AG10803 (cell line): Measurements from ENCODE around the gene KLF2.

Experiments
- DNase-seq: peaks from one replicate; pipeline ENCODE4 v3.0.0; 2010; ENCODE audit warnings: low read depth
- H3K4me3 ChIP-seq: 2 replicates; pipeline ENCODE4 v1.5.1; 2011; ENCODE audit warnings: mild to moderate bottlenecking, low read length, control low read depth
- TF ChIP-seq, protein P1 (sequence below): conservative IDR thresholded peaks from 2 replicates; pipeline ENCODE4 v1.5.1; 2011; ENCODE audit warnings: mild to moderate bottlenecking, low read length, control low read depth, inconsistent platforms

KLF2 gene

DNA sequence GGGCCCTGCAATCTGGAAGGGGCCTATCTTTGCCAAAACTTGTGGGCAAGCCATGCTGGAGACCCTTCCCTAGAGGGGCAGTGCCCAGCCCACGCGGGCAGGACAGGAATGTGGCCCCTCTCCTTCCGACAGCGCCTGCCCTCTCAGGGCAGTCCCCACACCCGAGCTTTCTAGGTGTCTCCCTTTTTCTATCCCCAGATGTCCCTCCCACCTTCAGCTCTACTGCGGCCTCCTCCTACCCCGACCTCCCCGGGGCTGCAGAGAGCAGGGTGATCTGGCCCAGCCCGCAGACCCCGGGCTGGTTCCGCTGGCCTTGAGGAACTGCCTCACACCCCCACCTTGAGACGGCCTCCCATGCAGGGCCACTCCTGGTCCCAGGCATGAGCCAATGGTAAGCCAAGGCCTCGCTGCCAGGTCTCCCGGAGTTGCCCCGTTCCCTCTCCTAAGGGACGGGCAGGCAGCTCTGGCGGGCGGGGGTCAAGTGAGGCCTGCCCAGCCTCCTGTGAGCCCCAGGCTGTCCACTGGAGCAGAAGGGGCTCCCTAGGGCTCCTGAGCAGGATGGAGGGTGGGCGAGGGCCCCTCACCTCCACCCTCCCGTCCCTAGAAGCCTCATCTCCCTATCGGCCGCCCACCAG is 39.7 kb downstream of the KLF2 start:
- H3K4me3 ChIP-seq, result no peak overlapping the region
- DNase-seq, result no peak
- TF ChIP-seq, protein P1, sequence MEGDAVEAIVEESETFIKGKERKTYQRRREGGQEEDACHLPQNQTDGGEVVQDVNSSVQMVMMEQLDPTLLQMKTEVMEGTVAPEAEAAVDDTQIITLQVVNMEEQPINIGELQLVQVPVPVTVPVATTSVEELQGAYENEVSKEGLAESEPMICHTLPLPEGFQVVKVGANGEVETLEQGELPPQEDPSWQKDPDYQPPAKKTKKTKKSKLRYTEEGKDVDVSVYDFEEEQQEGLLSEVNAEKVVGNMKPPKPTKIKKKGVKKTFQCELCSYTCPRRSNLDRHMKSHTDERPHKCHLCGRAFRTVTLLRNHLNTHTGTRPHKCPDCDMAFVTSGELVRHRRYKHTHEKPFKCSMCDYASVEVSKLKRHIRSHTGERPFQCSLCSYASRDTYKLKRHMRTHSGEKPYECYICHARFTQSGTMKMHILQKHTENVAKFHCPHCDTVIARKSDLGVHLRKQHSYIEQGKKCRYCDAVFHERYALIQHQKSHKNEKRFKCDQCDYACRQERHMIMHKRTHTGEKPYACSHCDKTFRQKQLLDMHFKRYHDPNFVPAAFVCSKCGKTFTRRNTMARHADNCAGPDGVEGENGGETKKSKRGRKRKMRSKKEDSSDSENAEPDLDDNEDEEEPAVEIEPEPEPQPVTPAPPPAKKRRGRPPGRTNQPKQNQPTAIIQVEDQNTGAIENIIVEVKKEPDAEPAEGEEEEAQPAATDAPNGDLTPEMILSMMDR, result no peak

DNA sequence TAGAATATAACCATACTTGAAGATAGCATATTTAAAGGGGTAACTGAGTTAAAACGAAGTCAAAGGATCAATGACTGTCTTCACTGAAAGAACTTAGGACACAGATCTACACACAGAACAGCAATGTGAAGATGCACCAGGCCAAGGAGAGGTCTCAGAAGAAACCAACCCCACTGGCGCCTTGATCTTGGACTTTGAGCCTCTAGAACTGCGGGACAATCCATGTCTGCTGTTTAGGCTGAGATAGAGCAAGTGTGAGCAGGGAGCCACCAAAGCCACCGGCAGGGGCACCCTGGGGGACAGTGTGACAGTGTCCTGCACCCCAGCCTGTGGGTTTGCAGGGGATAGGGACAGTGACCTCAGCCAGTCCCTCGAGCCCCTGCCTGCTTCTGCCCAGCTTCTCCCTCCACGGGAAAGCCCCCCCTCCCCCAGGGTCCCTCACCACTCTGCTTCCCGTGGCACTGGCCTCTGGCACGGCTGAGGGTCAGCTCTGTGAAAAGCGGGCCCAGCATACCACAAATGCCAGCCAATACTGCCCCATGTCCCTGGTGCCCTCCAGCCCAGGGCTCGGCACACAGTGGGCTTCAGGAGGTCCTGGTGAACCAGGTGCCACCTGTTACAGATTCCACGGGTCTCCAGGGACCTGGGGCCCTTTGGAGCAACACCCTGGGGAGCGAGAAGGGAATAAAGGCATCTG is 40.8 kb downstream of the KLF2 start:
- DNase-seq, result no peak
- TF ChIP-seq, protein P1, result no peak
- no peak overlapping the region for H3K4me3 ChIP-seq

- no peak for DNase-seq
- H3K4me3 ChIP-seq, result no peak overlapping the region
- TF ChIP-seq, protein P1, result no peak
Observed at GRCh38 chr19:16366056-16366432, 41.4 kb downstream of the KLF2 start.

DNA sequence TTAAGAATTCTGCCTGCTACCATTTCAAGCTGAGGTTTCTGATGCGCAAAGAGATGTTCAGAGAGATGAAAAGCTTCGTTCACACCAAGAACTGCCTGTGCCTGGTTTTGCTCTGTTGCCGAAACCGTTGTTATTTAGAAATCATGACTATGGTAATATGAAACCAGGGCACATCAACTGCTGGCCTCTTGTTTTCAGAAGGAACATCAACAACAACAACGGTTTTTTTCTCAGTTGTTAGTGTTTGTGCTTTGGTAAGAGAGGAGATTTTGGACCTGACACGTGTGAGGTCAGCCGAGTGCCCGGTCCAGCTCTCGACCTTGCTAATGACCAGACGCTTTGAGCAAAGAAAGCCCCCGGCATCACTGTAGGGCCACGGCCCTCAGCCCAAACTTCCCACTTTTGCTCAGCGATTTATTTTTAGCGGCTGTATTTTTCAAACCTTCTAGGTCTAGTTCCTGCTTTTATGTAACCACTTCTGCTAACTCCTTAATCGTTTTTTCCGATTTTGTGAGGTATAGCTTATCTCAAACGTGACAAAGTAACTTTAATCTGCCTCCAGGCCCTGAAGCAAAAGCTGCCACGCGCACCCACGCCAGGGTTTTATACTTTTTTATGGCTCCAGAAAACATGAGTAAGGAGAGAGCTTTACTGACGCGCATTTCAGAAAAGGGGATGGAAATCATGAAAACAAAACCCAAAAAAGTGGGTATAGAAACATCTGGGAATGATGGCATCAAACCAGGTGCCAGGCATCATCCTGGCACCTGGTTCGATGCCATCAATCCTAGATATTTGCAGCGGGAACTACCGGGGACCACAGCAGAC is 42.0 kb downstream of the KLF2 start:
- no peak for DNase-seq
- TF ChIP-seq, protein P1, result no peak
- H3K4me3 ChIP-seq, result no peak overlapping the region

GRCh38 chr19:16367261-16367683 is 42.6 kb downstream of the KLF2 start:
- TF ChIP-seq, protein P1, result no peak
- H3K4me3 ChIP-seq, result no peak overlapping the region
- DNase-seq, result no peak

- H3K4me3 ChIP-seq, result no peak overlapping the region
- DNase-seq, result no peak
- TF ChIP-seq, protein P1, result no peak
Observed at GRCh38 chr19:16368385-16369305, 44.0 kb downstream of the KLF2 start.
